Endothelial cell of umbilical vein (primary cell): ENCODE results near the gene MMS22L. TPM values are rescaled to one million over a fixed set of nuclear protein-coding genes. Genes with fewer than 3 reads are reported as not detected.
A peak's percentile ranks its signal among the peaks of the same experiment; 100 is the strongest.

Experiments used
- BruUV-seq: library from RNA; stranded (reverse); fragments of 400-500 nt; replicated peaks from 2 replicates; lab custom pipeline; 2021; lab: Mats Ljungman, UMichigan
- CTCF ChIA-PET: fragments of 300-600, 350-600 bp; sonication (Branson Sonifier 250); formaldehyde crosslinking; loops from one replicate; lab custom pipeline; 2021; ENCODE audit warnings: antibody characterized with exemption, inconsistent platforms; lab: Charles Lee
- POLR2A ChIA-PET: fragments of 300-600, 350-600 bp; sonication (Branson Sonifier 250); formaldehyde crosslinking; loops from one replicate; lab custom pipeline; 2021; ENCODE audit warnings: antibody characterized with exemption, inconsistent platforms; lab: Charles Lee
- DNase-seq: peaks from one replicate; pipeline ENCODE4 v3.0.0-alpha.2; 2011; ENCODE audit warnings: low read depth, low spot score
- FAIRE-seq: peaks from 2 replicates; lab custom pipeline; 2011; peaks lifted over from hg19 to GRCh38; lab: Jason Lieb, UNC
- H2AFZ ChIP-seq: 2 replicates; pipeline ENCODE4 v1.6.0; 2012; ENCODE audit warnings: low read depth, low read length, control low read depth, inconsistent platforms
- H3K27ac ChIP-seq: 2 replicates; pipeline ENCODE4 v1.5.1; 2011; ENCODE audit warnings: low read depth, mild to moderate bottlenecking, control low read depth, low read length, moderate library complexity; ENCODE audit not compliant: insufficient read depth
- H3K27me3 ChIP-seq, 2 experiments: 2 replicates each; pipeline versions ENCODE4 v1.6.0 to v1.6.1; 2011; ENCODE audit warnings: low read length in 2 of 2, mixed read lengths in 1 of 2; ENCODE audit not compliant: control insufficient read depth in 2 of 2, insufficient read depth in 2 of 2
- H3K36me3 ChIP-seq, 2 experiments: 2 replicates in 1 of 2; 3 replicates in 1 of 2; pipeline ENCODE4 v1.5.1; 2011; ENCODE audit warnings: low read length in 2 of 2, mild to moderate bottlenecking in 1 of 2, moderate library complexity in 1 of 2; ENCODE audit not compliant: control insufficient read depth in 2 of 2, insufficient read depth in 2 of 2; ENCODE audit errors: extremely low read depth in 1 of 2
- H3K4me1 ChIP-seq: 3 replicates; pipeline ENCODE4 v1.5.1; 2011; ENCODE audit warnings: mild to moderate bottlenecking, low read length; ENCODE audit not compliant: control insufficient read depth, insufficient read depth; ENCODE audit errors: extremely low read depth
- H3K4me2 ChIP-seq: 2 replicates; pipeline ENCODE4 v1.6.1; 2011; ENCODE audit warnings: low read length, control low read depth, mixed read lengths; ENCODE audit not compliant: insufficient read depth
- H3K4me3 ChIP-seq, 3 experiments: fragments of 200-600 bp in 1 of 3; sonication (generic), shearing (Covaris generic) in 1 of 3; replicated peaks in 1 of 3; 2 replicates each; pipeline ENCODE4 v1.5.1; 2011 to 2016; ENCODE audit warnings: control low read depth in 3 of 3, low read length in 3 of 3, mild to moderate bottlenecking in 2 of 3, inconsistent platforms in 1 of 3, low read depth in 1 of 3, moderate library complexity in 1 of 3; ENCODE audit not compliant: insufficient read depth in 1 of 3
- H3K79me2 ChIP-seq: 2 replicates; pipeline ENCODE4 v1.6.0; 2012; ENCODE audit warnings: low read length, inconsistent platforms; ENCODE audit not compliant: control insufficient read depth, insufficient read depth
- H3K9ac ChIP-seq: replicated peaks from 2 replicates; pipeline ENCODE3; 2011; ENCODE audit warnings: low read length, control low read depth; ENCODE audit not compliant: insufficient read depth; ENCODE audit errors: extremely low read depth
- H3K9me1 ChIP-seq: replicated peaks from 3 replicates; pipeline ENCODE4 v1.6.0; 2011; ENCODE audit warnings: mild to moderate bottlenecking, low read length; ENCODE audit not compliant: control insufficient read depth, insufficient read depth; ENCODE audit errors: extremely low read depth
- H3K9me3 ChIP-seq: replicated peaks from 2 replicates; pipeline ENCODE4 v1.5.1; 2012; ENCODE audit warnings: low read length, inconsistent platforms; ENCODE audit not compliant: control insufficient read depth, insufficient read depth
- H4K20me1 ChIP-seq: replicated peaks from 2 replicates; pipeline ENCODE3; 2011; ENCODE audit warnings: mild to moderate bottlenecking, low read length; ENCODE audit not compliant: control insufficient read depth, insufficient read depth; ENCODE audit errors: extremely low read depth
- EZH2 ChIP-seq: IDR thresholded peaks from 2 replicates; pipeline ENCODE4 v1.6.1; 2012; ENCODE audit warnings: borderline replicate concordance, low read depth, mild to moderate bottlenecking, moderate library complexity, low read length, inconsistent platforms; ENCODE audit not compliant: severe bottlenecking
- FOS ChIP-seq: IDR thresholded peaks from 2 replicates; pipeline ENCODE4 v1.6.1; 2011; ENCODE audit warnings: mild to moderate bottlenecking, low read length, moderate library complexity, borderline replicate concordance; ENCODE audit not compliant: insufficient read depth
- GATA2 ChIP-seq: IDR thresholded peaks from 2 replicates; pipeline ENCODE4 v1.7.0; 2011; ENCODE audit warnings: low read depth, mild to moderate bottlenecking, moderate library complexity, mixed read lengths, low read length; ENCODE audit not compliant: insufficient read length, insufficient read depth
- JUN ChIP-seq: IDR thresholded peaks from 2 replicates; pipeline ENCODE4 v1.6.1; 2011; ENCODE audit warnings: borderline replicate concordance, low read depth; ENCODE audit not compliant: insufficient read length, insufficient read depth
- POLR2A ChIP-seq: IDR thresholded peaks from 2 replicates; pipeline ENCODE4 v1.6.1; 2012; ENCODE audit warnings: low read depth, mild to moderate bottlenecking, control low read depth, low read length
- POLR2AphosphoS5 ChIP-seq: IDR thresholded peaks from 2 replicates; pipeline ENCODE4 v1.6.1; 2012; ENCODE audit warnings: low read depth, mild to moderate bottlenecking, control low read depth, low read length, moderate library complexity; ENCODE audit not compliant: insufficient read depth
- dilution Hi-C: fragments of 300-500 bp; cut with MboI; formaldehyde crosslinking; loops from one replicate; pipeline ENCODE4 v1.15.0; 2019; ENCODE audit warnings: low sequenced_read_pairs; ENCODE audit not compliant: extremely low pct_ligation_motif_present
- intact Hi-C: fragments of 100-400 bp; cut with micrococcal nuclease; formaldehyde crosslinking; loops from one replicate; pipeline ENCODE4 v1.10.0; 2022
- polyA plus RNA-seq, 4 experiments: library from polyadenylated mRNA; depleted of rRNA in 3 of 4; stranded (reverse) in 3 of 4; unstranded in 1 of 4; fragments of >200 nt; gene quantifications; 2 replicates each; pipeline versions ENCODE4 v1.2.1 to v1.2.3, GENCODE V29; 2011 to 2012; ENCODE audit warnings: missing spikeins in 1 of 4
- total RNA-seq: library from RNA; stranded (reverse); gene quantifications from 2 replicates; pipeline ENCODE4 v1.2.3, GENCODE V29; 2021
- TF ChIP-seq, protein P1 (sequence below): IDR thresholded peaks from 2 replicates; pipeline ENCODE4 v1.6.1; 2011; ENCODE audit not compliant: insufficient read depth, insufficient read length
- TF ChIP-seq, protein P2 (sequence below), 2 donors: IDR thresholded peaks; 1 replicate in 1 of 2; 2 replicates in 1 of 2; pipeline ENCODE4 v1.5.1; 2011; ENCODE audit warnings: low read length in 2 of 2, mild to moderate bottlenecking in 2 of 2, moderate library complexity in 2 of 2, control low read depth in 1 of 2, inconsistent platforms in 1 of 2, low read depth in 1 of 2; ENCODE audit not compliant: insufficient read depth in 1 of 2; ENCODE audit errors: extremely low read depth in 1 of 2

Gene MMS22L
- total and polyA plus RNA-seq, 2 donors (not counting 3 experiments of a cell fraction or from before 2014, with no cell fraction given) = 5.5 to 19.3 TPM

DNA sequence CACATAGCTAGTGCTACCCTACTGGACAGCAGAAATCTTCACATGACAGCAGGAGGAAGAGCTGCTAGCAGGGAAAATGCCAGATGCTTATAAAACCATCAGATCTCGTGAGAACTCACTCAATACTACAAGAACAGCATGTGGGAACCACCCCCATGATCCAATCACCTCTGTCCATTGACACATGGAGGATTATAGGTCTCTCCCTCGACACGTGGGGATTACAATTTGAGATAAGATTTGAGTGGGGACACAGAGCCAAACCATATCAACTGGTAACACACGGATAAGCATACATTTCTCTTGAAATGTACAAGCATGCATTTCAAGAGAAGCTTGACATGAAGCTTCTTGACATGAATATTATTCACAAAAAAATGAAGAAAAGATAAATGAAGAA is 64.1 kb downstream of the MMS22L start:
- Histone ChIP-seq H3K9ac (no peak overlapping the region), H3K79me2 (no peaks in the 10 kb centered on the region), H3K9me3 (no peaks in the 10 kb centered on the region), H3K27ac (no peak overlapping the region), H3K4me1 (no peaks in the 10 kb centered on the region), H4K20me1 (no peaks in the 10 kb centered on the region), H3K36me3 (no peaks in the 10 kb centered on the region), H3K9me1 (no peaks in the 10 kb centered on the region), H3K27me3 (no peaks in the 10 kb centered on the region), H2AFZ (no peak overlapping the region), H3K4me3 (no peak overlapping the region), H3K4me2 (no peak overlapping the region)
- FAIRE-seq (no peak), DNase-seq (no peak)
- intact Hi-C loops = no loop called here
- ChIA-PET CTCF (interaction anchor here (1.1 to 1.2 kb wide), 2 partner anchors 29 to 52 kb away, joined by 3 read pairs; no protein-coding TSS in a partner anchor), POLR2A (no interaction called here)
- dilution Hi-C loops = no loop called here
- no peak for TF ChIP-seq POLR2AphosphoS5
- TF ChIP-seq EZH2 = no peak
- TF ChIP-seq, protein P1, sequence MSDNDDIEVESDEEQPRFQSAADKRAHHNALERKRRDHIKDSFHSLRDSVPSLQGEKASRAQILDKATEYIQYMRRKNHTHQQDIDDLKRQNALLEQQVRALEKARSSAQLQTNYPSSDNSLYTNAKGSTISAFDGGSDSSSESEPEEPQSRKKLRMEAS = no peak
- TF ChIP-seq GATA2 = no peak
- no peak for TF ChIP-seq FOS
- no TSS peak for BruUV-seq

DNA sequence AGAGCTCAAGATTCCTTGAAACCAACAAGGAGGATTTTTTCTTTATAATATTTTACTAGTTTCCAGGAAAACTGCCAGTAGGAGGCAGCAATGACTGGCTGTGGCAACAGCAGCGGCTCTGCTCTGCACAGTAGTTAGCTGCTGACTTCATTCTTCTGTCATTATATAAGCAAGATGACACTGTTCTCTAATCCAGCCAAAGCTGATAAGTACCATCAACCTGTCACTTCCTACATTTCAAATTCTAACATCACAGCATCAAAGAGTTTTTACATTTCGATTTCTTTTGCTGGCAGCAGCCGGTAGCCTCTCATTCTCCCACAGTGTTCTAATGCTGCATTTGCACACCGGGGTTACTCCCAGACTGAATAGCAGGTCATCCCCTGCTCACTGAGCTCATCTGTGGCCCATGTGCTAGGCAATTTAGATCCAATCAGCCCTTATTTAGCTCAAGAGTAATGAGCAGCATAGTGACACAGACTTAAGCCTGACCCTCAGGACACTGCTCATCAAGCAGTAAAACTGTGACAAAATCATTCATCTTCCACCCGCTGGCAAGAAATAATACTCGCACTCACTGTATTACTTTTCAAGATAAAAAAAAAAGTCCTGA is 67.8 kb downstream of the MMS22L start:
- no peaks in the 10 kb centered on the region for H3K4me1 ChIP-seq
- TF ChIP-seq GATA2 (no peak), POLR2A (no peak), FOS (no peak), EZH2 (no peak), JUN (no peak)
- TF ChIP-seq, protein P1 = no peak
- TF ChIP-seq, protein P2, sequence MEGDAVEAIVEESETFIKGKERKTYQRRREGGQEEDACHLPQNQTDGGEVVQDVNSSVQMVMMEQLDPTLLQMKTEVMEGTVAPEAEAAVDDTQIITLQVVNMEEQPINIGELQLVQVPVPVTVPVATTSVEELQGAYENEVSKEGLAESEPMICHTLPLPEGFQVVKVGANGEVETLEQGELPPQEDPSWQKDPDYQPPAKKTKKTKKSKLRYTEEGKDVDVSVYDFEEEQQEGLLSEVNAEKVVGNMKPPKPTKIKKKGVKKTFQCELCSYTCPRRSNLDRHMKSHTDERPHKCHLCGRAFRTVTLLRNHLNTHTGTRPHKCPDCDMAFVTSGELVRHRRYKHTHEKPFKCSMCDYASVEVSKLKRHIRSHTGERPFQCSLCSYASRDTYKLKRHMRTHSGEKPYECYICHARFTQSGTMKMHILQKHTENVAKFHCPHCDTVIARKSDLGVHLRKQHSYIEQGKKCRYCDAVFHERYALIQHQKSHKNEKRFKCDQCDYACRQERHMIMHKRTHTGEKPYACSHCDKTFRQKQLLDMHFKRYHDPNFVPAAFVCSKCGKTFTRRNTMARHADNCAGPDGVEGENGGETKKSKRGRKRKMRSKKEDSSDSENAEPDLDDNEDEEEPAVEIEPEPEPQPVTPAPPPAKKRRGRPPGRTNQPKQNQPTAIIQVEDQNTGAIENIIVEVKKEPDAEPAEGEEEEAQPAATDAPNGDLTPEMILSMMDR (IDR thresholded peaks at IDR 0.05; ENCODE audit: extremely low read depth in 1 of 2, insufficient read depth in 1 of 2, low read depth in 1 of 2, low read length in 2 of 2) = peak; percentile 46 to 55
- no peaks in the 10 kb centered on the region for H3K36me3 ChIP-seq
- CTCF ChIA-PET = interaction anchor here (0.6 to 3.7 kb wide), 62 partner anchors 9 to 1904 kb away, joined by 3 to 99 read pairs (median 5); partner anchors contain the start of gene MMS22L
- no peak overlapping the region for H3K4me3 ChIP-seq
- H3K9ac ChIP-seq = no peak overlapping the region
- H3K79me2 ChIP-seq = no peaks in the 10 kb centered on the region
- H3K9me3 ChIP-seq = no peaks in the 10 kb centered on the region
- DNase-seq (peak; percentile 71), FAIRE-seq (no peak)
- no TSS peak for BruUV-seq
- POLR2A ChIA-PET = interaction anchor here (0.5 to 0.7 kb wide), 2 partner anchors 26 kb away, joined by 3 to 4 read pairs; no protein-coding TSS in a partner anchor
- peak overlapping the region; percentile 11 for H3K27ac ChIP-seq
- no peaks in the 10 kb centered on the region for H4K20me1 ChIP-seq
- intact Hi-C loops (loop anchor here (1.0 to 2.0 kb wide), 4 partner anchors 29 to 222 kb away; partner anchors contain the start of gene MMS22L), dilution Hi-C loops (no loop called here)
- no peaks in the 10 kb centered on the region for H3K9me1 ChIP-seq
- H3K4me2 ChIP-seq = no peak overlapping the region
- no peaks in the 10 kb centered on the region for H3K27me3 ChIP-seq
- H2AFZ ChIP-seq = no peak overlapping the region
